ENCODE results near the gene NR3C2. TPM values are rescaled to one million over a fixed set of nuclear protein-coding genes. Genes with fewer than 3 reads are reported as not detected.
A peak's percentile ranks its signal among the peaks of the same experiment; 100 is the strongest.

The NR3C2 gene
- total and polyA plus RNA-seq, 3 experiments from 2014 or later: 5.7 to 7.3 (median 6.3) TPM

- ChIA-PET CTCF (no interaction called here), POLR2A (no interaction called here)
- no peak overlapping the region for H3K27ac Mint-ChIP-seq
- no peak overlapping the region for H3K27ac ChIP-seq (ENCODE audit: low read depth, low read length)
- H3K9me3 Mint-ChIP-seq: peaks cover 13 to 21% (median 18%) of the 10 kb centered on the region in 5 donors
- no peaks in the 10 kb centered on the region for H3K36me3 ChIP-seq (ENCODE audit: insufficient read depth, low read length)
- no peak overlapping the region for H3K4me3 Mint-ChIP-seq
- peaks cover 5 to 34% (median 15%) of the 10 kb centered on the region in 3 donors for H3K4me1 Mint-ChIP-seq
- no peaks in the 10 kb centered on the region for H3K27me3 Mint-ChIP-seq
- H3K36me3 Mint-ChIP-seq: peaks cover 25 to 70% (median 53%) of the 10 kb centered on the region in 3 donors
- DNase-seq: no peak
- H3K4me3 ChIP-seq (ENCODE audit: low read length): no peak overlapping the region
- H3K4me1 ChIP-seq (ENCODE audit: insufficient read depth, low read length): no peaks in the 10 kb centered on the region
- H3K27me3 ChIP-seq (ENCODE audit: insufficient read depth, low read length, poor library complexity, severe bottlenecking): no peaks in the 10 kb centered on the region
- H3K9me3 ChIP-seq (ENCODE audit: low read length): peaks cover 4% of the 10 kb centered on the region
Measured at GRCh38 chr4:148120216-148120615, 322.0 kb downstream of the NR3C2 start.

- Histone ChIP-seq H3K4me1 (ENCODE audit: insufficient read depth, low read length) (no peaks in the 10 kb centered on the region), H3K27ac (ENCODE audit: low read depth, low read length) (no peak overlapping the region), H3K9me3 (ENCODE audit: low read length) (no peaks in the 10 kb centered on the region), H3K36me3 (ENCODE audit: insufficient read depth, low read length) (no peaks in the 10 kb centered on the region), H3K4me3 (ENCODE audit: low read length) (no peak overlapping the region), H3K27me3 (ENCODE audit: insufficient read depth, low read length, poor library complexity, severe bottlenecking) (no peaks in the 10 kb centered on the region)
- Mint-ChIP-seq H3K9me3 (peaks cover 6 to 7% (median 7%) of the 10 kb centered on the region in 5 donors), H3K27ac (peak overlapping the region in 2 of 8 donors; percentile 20 to 44), H3K27me3 (no peaks in the 10 kb centered on the region), H3K36me3 (peaks cover 23 to 76% (median 37%) of the 10 kb centered on the region in 3 donors), H3K4me1 (peaks cover 11 to 38% (median 15%) of the 10 kb centered on the region in 3 donors), H3K4me3 (no peak overlapping the region)
- CTCF ChIA-PET: no interaction called here
- POLR2A ChIA-PET: no interaction called here
- no peak for DNase-seq
Measured at GRCh38 chr4:148118633-148119032, 323.6 kb downstream of the NR3C2 start.

GRCh38 chr4:148118179-148118578 lies 324.0 kb downstream of the NR3C2 start:
- ChIA-PET POLR2A (no interaction called here), CTCF (no interaction called here)
- Mint-ChIP-seq H3K4me3 (no peak overlapping the region), H3K27me3 (no peaks in the 10 kb centered on the region), H3K4me1 (peaks cover 14 to 42% (median 15%) of the 10 kb centered on the region in 3 donors), H3K36me3 (peaks cover 24 to 76% (median 33%) of the 10 kb centered on the region in 3 donors), H3K27ac (peak overlapping the region in 2 of 8 donors; percentile 25 to 44), H3K9me3 (peaks cover 2 to 3% (median 2%) of the 10 kb centered on the region in 5 donors)
- no peak overlapping the region for H3K27ac ChIP-seq (ENCODE audit: low read depth, low read length)
- H3K27me3 ChIP-seq (ENCODE audit: insufficient read depth, low read length, poor library complexity, severe bottlenecking): no peaks in the 10 kb centered on the region
- H3K36me3 ChIP-seq (ENCODE audit: insufficient read depth, low read length): no peaks in the 10 kb centered on the region
- no peaks in the 10 kb centered on the region for H3K9me3 ChIP-seq (ENCODE audit: low read length)
- no peak overlapping the region for H3K4me3 ChIP-seq (ENCODE audit: low read length)
- no peaks in the 10 kb centered on the region for H3K4me1 ChIP-seq (ENCODE audit: insufficient read depth, low read length)
- no peak for DNase-seq

- H3K9me3 ChIP-seq (ENCODE audit: low read length): no peaks in the 10 kb centered on the region
- no peaks in the 10 kb centered on the region for H3K27me3 Mint-ChIP-seq
- H3K27me3 ChIP-seq (ENCODE audit: insufficient read depth, low read length, poor library complexity, severe bottlenecking): no peaks in the 10 kb centered on the region
- peaks cover 8% of the 10 kb centered on the region for H3K4me1 ChIP-seq (ENCODE audit: insufficient read depth, low read length)
- H3K4me3 Mint-ChIP-seq: no peak overlapping the region
- peak overlapping the region in 5 of 8 donors; percentile 29 to 70 (median 57) for H3K27ac Mint-ChIP-seq
- no peaks in the 10 kb centered on the region for H3K36me3 ChIP-seq (ENCODE audit: insufficient read depth, low read length)
- ChIA-PET CTCF (interaction anchor here (1.3 kb wide), 1 partner anchor 22 kb away, joined by 3 read pairs; no protein-coding TSS in a partner anchor), POLR2A (no interaction called here)
- DNase-seq: no peak
- H3K4me1 Mint-ChIP-seq: peaks cover 18 to 53% (median 19%) of the 10 kb centered on the region in 3 donors
- H3K36me3 Mint-ChIP-seq: peaks cover 26 to 81% (median 28%) of the 10 kb centered on the region in 3 donors
- H3K27ac ChIP-seq (ENCODE audit: low read depth, low read length): no peak overlapping the region
- H3K4me3 ChIP-seq (ENCODE audit: low read length): no peak overlapping the region
- no peaks in the 10 kb centered on the region for H3K9me3 Mint-ChIP-seq
Measured at GRCh38 chr4:148116969-148117368, 325.2 kb downstream of the NR3C2 start.

- Histone ChIP-seq H3K27ac (ENCODE audit: low read depth, low read length) (no peak overlapping the region), H3K4me1 (ENCODE audit: insufficient read depth, low read length) (peaks cover 8% of the 10 kb centered on the region), H3K27me3 (ENCODE audit: insufficient read depth, low read length, poor library complexity, severe bottlenecking) (no peaks in the 10 kb centered on the region), H3K4me3 (ENCODE audit: low read length) (no peak overlapping the region), H3K9me3 (ENCODE audit: low read length) (no peaks in the 10 kb centered on the region), H3K36me3 (ENCODE audit: insufficient read depth, low read length) (no peaks in the 10 kb centered on the region)
- Mint-ChIP-seq H3K27me3 (no peaks in the 10 kb centered on the region), H3K9me3 (no peaks in the 10 kb centered on the region), H3K4me1 (peaks cover 18 to 51% (median 19%) of the 10 kb centered on the region in 3 donors), H3K27ac (peak overlapping the region in 1 of 8 donors; percentile 19), H3K36me3 (peaks cover 25 to 82% (median 26%) of the 10 kb centered on the region in 3 donors), H3K4me3 (no peak overlapping the region)
- ChIA-PET CTCF (interaction anchor here (1.3 kb wide), 1 partner anchor 21 kb away, joined by 3 read pairs; no protein-coding TSS in a partner anchor), POLR2A (no interaction called here)
- DNase-seq: no peak
Measured at GRCh38 chr4:148116264-148116663, 325.9 kb downstream of the NR3C2 start.

GRCh38 chr4:148114436-148114835 lies 327.8 kb downstream of the NR3C2 start:
- H3K27me3 Mint-ChIP-seq: no peaks in the 10 kb centered on the region
- Histone ChIP-seq H3K36me3 (ENCODE audit: insufficient read depth, low read length) (no peaks in the 10 kb centered on the region), H3K4me1 (ENCODE audit: insufficient read depth, low read length) (peaks cover 8% of the 10 kb centered on the region), H3K27ac (ENCODE audit: low read depth, low read length) (no peak overlapping the region), H3K27me3 (ENCODE audit: insufficient read depth, low read length, poor library complexity, severe bottlenecking) (no peaks in the 10 kb centered on the region), H3K4me3 (ENCODE audit: low read length) (no peak overlapping the region), H3K9me3 (ENCODE audit: low read length) (no peaks in the 10 kb centered on the region)
- no peak for DNase-seq
- H3K36me3 Mint-ChIP-seq: peaks cover 21 to 84% (median 25%) of the 10 kb centered on the region in 3 donors
- CTCF ChIA-PET: no interaction called here
- H3K4me3 Mint-ChIP-seq: no peak overlapping the region
- peak overlapping the region in 3 of 8 donors; percentile 5 to 59 (median 29) for H3K27ac Mint-ChIP-seq
- peaks cover 18 to 56% (median 19%) of the 10 kb centered on the region in 3 donors for H3K4me1 Mint-ChIP-seq
- POLR2A ChIA-PET: interaction anchor here (0.6 kb wide), 1 partner anchor 66 kb away, joined by 5 read pairs; no protein-coding TSS in a partner anchor
- H3K9me3 Mint-ChIP-seq: no peaks in the 10 kb centered on the region

- no peaks in the 10 kb centered on the region for H3K27me3 Mint-ChIP-seq
- POLR2A ChIA-PET: no interaction called here
- no peak for DNase-seq
- Histone ChIP-seq H3K4me1 (ENCODE audit: insufficient read depth, low read length) (peaks cover 8% of the 10 kb centered on the region), H3K9me3 (ENCODE audit: low read length) (no peaks in the 10 kb centered on the region), H3K4me3 (ENCODE audit: low read length) (no peak overlapping the region), H3K27me3 (ENCODE audit: insufficient read depth, low read length, poor library complexity, severe bottlenecking) (no peaks in the 10 kb centered on the region), H3K36me3 (ENCODE audit: insufficient read depth, low read length) (no peaks in the 10 kb centered on the region), H3K27ac (ENCODE audit: low read depth, low read length) (no peak overlapping the region)
- H3K36me3 Mint-ChIP-seq: peaks cover 18 to 82% (median 31%) of the 10 kb centered on the region in 3 donors
- H3K9me3 Mint-ChIP-seq: no peaks in the 10 kb centered on the region
- peak overlapping the region in 2 of 8 donors; percentile 18 to 63 for H3K27ac Mint-ChIP-seq
- H3K4me1 Mint-ChIP-seq: peaks cover 10 to 38% (median 13%) of the 10 kb centered on the region in 3 donors
- CTCF ChIA-PET: no interaction called here
- no peak overlapping the region for H3K4me3 Mint-ChIP-seq
Measured at GRCh38 chr4:148112231-148112982, 329.8 kb downstream of the NR3C2 start.

DNA sequence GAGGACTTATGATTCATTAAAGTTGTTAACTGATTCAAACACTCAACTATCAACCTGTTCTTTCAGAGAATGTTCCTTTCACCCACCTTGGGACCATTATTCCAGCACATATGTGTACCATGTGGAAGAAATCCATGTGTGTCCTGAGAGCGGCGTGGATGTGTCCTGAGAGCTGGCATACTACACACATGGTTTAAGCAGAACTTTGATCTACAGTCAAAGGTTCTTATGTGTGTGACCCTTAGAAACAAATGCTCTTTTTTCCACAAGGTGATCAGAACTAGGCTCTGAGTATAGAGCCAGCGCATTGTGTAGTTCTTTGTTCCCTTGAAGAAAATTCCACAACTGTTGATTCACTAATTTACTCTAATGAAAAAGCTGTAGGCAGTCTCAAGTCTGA lies 332.0 kb downstream of the NR3C2 start:
- Mint-ChIP-seq H3K4me3 (no peak overlapping the region), H3K27ac (no peak overlapping the region), H3K36me3 (peaks cover 24 to 95% (median 48%) of the 10 kb centered on the region in 3 donors), H3K9me3 (no peaks in the 10 kb centered on the region), H3K4me1 (peaks cover 10 to 43% (median 13%) of the 10 kb centered on the region in 3 donors), H3K27me3 (no peaks in the 10 kb centered on the region)
- Histone ChIP-seq H3K27ac (ENCODE audit: low read depth, low read length) (no peak overlapping the region), H3K9me3 (ENCODE audit: low read length) (no peaks in the 10 kb centered on the region), H3K36me3 (ENCODE audit: insufficient read depth, low read length) (no peaks in the 10 kb centered on the region), H3K27me3 (ENCODE audit: insufficient read depth, low read length, poor library complexity, severe bottlenecking) (no peaks in the 10 kb centered on the region), H3K4me3 (ENCODE audit: low read length) (no peak overlapping the region), H3K4me1 (ENCODE audit: insufficient read depth, low read length) (peaks cover 8% of the 10 kb centered on the region)
- DNase-seq: no peak
- CTCF ChIA-PET: no interaction called here
- POLR2A ChIA-PET: no interaction called here

All from CD8-positive, alpha-beta memory T cell (primary cell).